ENCODE results near the gene MSI2.

Gene MSI2

DNA sequence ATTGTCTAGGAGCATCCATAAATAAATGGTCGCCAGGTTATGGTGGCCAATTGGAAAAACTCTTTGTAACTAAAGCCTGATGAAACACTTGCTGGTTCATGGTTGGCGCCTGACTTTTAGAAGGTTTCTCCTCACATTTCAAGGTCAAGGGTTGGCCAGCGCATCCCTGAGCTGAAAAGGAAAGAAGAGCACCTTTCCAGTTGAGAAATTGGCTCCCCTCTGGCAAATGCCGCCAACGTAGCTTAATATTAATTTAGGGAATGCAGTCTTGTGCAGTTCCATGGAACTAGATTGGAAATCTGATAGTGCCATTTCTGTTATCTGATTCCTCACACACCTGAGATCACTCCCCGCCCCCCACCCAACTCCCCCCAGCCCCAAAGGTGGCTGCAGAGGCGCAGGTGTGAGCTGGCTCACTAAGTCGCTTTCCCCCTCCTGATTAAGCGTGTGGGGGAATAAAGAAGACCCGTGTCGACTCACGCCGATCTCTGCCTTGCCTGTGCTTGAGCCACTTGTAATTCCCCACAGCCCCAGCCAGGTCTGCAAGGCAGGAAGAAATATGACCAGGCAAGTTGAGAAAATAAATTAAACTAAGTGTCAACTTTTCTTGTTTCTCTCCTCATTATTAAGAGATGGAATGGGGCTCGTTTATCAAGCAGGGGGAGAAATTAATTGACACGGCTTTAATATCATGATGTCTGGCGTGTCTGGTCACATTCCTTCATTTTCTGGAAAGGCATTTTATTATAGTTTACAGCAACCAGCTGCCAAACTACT lies 331.1 kb downstream of the MSI2 start:
- H3K27me3 ChIP-seq (ENCODE audit: control insufficient read depth, insufficient read depth, low read length) = no peaks in the 10 kb centered on the region
- no peaks in the 10 kb centered on the region for H3K36me3 ChIP-seq (ENCODE audit: control insufficient read depth, insufficient read depth, low read length)
- no peaks in the 10 kb centered on the region for H3K4me1 ChIP-seq (ENCODE audit: control insufficient read depth, insufficient read depth, low read length)
- no peak overlapping the region for H3K27ac ChIP-seq (ENCODE audit: low read depth, low read length)
- no peak overlapping the region for H3K4me3 ChIP-seq (ENCODE audit: low read length)
- no peak overlapping the region for H3K9ac ChIP-seq (ENCODE audit: low read length)

DNA sequence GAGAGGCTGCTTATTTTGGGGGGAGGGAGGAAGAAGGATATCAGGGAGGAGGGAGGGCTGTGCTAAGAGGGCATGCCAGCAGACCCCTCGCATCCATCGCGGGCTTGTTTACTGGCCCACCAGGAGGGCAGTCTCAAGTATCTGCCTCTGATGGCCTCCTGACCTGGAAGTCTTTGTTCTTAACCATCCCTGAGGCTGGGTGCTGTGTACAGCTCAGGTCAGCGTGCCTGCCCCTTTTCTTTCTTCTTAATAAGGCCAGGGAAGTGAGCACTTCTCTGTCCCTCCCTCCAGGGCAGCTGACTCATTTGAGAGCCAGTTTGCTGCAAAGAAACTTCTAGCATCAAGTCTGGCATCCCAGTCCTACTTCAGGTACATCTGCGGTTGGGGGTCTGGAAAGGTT lies 331.8 kb downstream of the MSI2 start:
- no peak overlapping the region for H3K27ac ChIP-seq (ENCODE audit: low read depth, low read length)
- H3K27me3 ChIP-seq (ENCODE audit: control insufficient read depth, insufficient read depth, low read length) = no peaks in the 10 kb centered on the region
- no peaks in the 10 kb centered on the region for H3K4me1 ChIP-seq (ENCODE audit: control insufficient read depth, insufficient read depth, low read length)
- no peaks in the 10 kb centered on the region for H3K36me3 ChIP-seq (ENCODE audit: control insufficient read depth, insufficient read depth, low read length)
- no peak overlapping the region for H3K4me3 ChIP-seq (ENCODE audit: low read length)
- H3K9ac ChIP-seq (ENCODE audit: low read length) = no peak overlapping the region

DNA sequence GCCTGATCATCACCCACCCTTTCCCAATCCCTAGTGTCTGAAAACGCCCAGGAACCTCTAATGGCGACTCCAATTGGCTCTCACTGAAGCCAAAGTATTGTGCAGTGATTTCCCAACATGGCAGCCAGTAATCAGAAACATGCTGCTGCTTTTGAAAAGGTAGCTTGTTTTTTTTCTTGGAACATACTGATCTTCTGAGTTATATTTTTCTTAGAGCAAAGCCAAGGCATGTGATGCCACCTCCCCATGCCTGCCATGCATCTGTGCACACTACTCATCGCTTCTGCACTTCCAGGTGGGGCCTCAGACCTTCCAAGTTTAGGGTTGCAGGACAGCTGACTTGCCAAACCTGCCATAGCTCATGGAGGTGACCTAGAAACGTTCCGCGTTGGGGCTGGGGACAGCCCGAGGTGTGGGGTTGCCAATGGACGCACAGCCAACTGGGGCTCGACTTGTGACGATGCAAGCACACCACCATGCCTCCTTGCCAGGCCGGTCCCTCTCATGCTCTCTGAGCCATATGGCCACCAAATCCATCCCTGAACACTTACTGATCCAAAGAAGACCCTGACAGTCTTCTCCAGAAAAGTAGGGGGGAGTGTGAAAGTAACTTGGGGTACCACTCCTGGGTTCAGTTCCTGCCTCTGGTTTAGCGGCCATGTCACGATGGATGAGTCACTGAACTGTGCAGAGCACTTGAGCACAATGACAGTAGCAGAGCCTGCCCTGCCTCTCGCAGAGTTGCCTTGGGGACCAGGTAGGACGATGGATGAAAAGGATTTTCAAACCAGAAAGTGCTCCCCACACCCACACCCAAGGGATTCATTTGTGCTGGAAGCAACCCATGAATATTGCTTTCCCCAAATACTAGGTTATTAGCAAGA lies 333.1 kb downstream of the MSI2 start:
- no peak overlapping the region for H3K9ac ChIP-seq (ENCODE audit: low read length)
- no peak overlapping the region for H3K27ac ChIP-seq (ENCODE audit: low read depth, low read length)
- H3K27me3 ChIP-seq (ENCODE audit: control insufficient read depth, insufficient read depth, low read length) = no peaks in the 10 kb centered on the region
- no peaks in the 10 kb centered on the region for H3K36me3 ChIP-seq (ENCODE audit: control insufficient read depth, insufficient read depth, low read length)
- no peak overlapping the region for H3K4me3 ChIP-seq (ENCODE audit: low read length)
- H3K4me1 ChIP-seq (ENCODE audit: control insufficient read depth, insufficient read depth, low read length) = no peaks in the 10 kb centered on the region

DNA sequence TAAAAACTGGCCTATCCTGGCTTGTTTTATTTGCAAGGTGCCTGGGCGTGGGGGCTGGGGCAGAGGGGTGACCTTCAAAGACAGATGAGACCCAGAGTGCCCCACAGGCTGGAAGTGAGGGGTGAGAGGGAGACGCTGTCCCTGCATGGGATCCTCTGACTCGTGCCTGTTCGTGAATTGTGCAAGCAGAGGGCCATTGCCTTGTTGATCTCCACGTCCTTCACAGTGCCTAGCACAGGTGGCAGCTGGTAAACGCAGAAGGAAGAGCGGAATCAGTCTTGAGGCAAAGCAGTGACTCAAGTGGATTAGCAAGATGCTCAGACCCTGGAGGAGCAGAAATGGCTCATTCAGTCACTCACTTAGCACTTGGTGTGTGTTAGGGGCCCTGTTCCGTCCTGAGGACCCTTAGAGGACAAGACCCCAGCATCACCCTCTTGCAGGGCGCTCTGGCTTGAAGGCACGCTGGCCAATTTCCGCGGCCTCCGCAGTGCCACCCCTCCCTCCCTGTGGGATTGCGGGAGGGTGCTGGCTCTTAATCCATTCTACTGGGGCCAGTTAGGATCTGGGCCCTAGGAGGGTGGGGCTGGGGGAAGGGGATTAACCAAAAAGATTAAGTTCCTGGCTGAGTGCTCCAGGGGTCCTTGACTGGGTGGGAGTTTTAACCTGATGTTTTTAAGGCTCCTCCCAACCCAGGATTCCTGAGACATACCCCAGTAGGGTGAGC lies 337.6 kb downstream of the MSI2 start:
- no peaks in the 10 kb centered on the region for H3K4me1 ChIP-seq (ENCODE audit: control insufficient read depth, insufficient read depth, low read length)
- no peak overlapping the region for H3K9ac ChIP-seq (ENCODE audit: low read length)
- no peaks in the 10 kb centered on the region for H3K27me3 ChIP-seq (ENCODE audit: control insufficient read depth, insufficient read depth, low read length)
- H3K4me3 ChIP-seq (ENCODE audit: low read length) = no peak overlapping the region
- H3K27ac ChIP-seq (ENCODE audit: low read depth, low read length) = no peak overlapping the region
- no peaks in the 10 kb centered on the region for H3K36me3 ChIP-seq (ENCODE audit: control insufficient read depth, insufficient read depth, low read length)

DNA sequence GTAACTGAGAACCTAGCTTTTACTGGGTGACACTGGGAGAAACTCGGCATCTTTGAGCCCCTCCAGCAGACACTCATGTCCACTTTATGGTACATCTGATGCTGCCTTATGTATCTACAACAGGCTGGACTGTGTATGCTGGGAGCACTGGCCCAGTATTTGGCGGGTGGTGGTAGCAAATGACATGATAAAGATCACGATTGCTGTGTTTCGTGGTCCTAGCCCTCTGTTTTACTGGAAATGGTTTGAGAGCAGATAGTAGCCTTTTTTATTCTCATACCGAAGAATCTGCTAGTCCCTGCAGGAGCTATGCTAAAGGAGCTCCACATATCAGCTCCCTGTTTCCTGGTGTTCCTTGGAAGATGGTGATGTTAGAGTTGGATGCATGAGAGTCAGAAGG lies 338.4 kb downstream of the MSI2 start:
- no peak overlapping the region for H3K9ac ChIP-seq (ENCODE audit: low read length)
- H3K4me1 ChIP-seq (ENCODE audit: control insufficient read depth, insufficient read depth, low read length) = no peaks in the 10 kb centered on the region
- no peaks in the 10 kb centered on the region for H3K27me3 ChIP-seq (ENCODE audit: control insufficient read depth, insufficient read depth, low read length)
- H3K36me3 ChIP-seq (ENCODE audit: control insufficient read depth, insufficient read depth, low read length) = no peaks in the 10 kb centered on the region
- no peak overlapping the region for H3K27ac ChIP-seq (ENCODE audit: low read depth, low read length)
- no peak overlapping the region for H3K4me3 ChIP-seq (ENCODE audit: low read length)

DNA sequence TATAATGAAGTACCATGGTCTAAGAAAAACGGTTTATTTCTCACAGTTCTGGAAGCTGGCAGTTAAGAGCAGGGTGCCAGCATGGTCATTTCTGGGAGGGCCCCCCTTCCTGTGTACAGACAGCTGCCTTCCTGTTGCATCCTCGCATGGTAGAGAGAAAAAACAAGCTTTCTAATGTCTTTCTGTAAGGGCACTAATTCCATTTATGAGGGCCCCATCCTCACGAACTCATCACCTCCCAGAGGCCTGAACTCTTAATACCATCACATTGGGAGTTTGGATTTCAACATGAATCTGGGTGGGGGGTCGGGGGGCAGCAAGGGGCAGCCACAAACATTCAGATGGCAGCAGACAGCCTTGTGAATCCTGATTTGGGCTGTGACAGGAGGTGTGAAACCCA lies 339.1 kb downstream of the MSI2 start:
- H3K36me3 ChIP-seq (ENCODE audit: control insufficient read depth, insufficient read depth, low read length) = no peaks in the 10 kb centered on the region
- no peaks in the 10 kb centered on the region for H3K4me1 ChIP-seq (ENCODE audit: control insufficient read depth, insufficient read depth, low read length)
- no peak overlapping the region for H3K27ac ChIP-seq (ENCODE audit: low read depth, low read length)
- H3K9ac ChIP-seq (ENCODE audit: low read length) = no peak overlapping the region
- no peaks in the 10 kb centered on the region for H3K27me3 ChIP-seq (ENCODE audit: control insufficient read depth, insufficient read depth, low read length)
- H3K4me3 ChIP-seq (ENCODE audit: low read length) = no peak overlapping the region

DNA sequence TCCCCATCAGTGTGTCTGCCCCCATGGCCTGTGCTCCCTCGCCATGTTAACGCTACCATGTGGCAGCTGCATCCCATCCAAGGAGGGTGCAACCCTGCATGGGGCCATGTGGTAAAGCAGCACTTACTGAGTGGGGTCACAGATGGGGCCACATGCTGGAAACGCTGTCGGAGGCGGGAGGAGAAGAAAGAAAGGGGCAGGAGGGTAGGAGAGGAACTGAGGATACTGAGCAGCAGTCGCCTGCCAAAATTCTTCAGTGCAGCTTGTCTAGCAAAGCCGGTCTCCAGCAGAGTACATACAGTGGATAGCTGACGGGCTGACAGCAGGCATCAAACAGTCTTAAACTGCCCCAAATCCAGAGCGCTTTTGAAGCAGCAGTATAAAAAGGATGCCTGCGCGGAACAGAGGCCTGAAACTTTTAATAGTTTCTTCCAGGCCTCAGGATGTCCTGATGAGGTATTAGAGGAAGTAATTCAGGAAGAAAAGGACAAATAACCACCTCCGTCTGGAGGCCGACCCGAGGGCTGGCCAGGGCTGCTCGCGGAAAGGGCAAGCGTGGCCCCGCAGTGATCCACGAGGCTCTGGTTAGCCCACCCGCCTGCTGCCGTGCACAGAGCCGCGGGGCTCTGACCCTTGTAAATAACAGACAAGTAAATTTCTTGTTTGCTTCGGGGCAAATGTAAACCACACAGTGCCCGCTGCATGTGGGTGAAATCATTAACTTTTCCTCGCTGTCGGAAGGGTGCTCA lies 339.8 kb downstream of the MSI2 start:
- H3K36me3 ChIP-seq (ENCODE audit: control insufficient read depth, insufficient read depth, low read length) = no peaks in the 10 kb centered on the region
- no peaks in the 10 kb centered on the region for H3K27me3 ChIP-seq (ENCODE audit: control insufficient read depth, insufficient read depth, low read length)
- H3K9ac ChIP-seq (ENCODE audit: low read length) = no peak overlapping the region
- no peak overlapping the region for H3K4me3 ChIP-seq (ENCODE audit: low read length)
- no peak overlapping the region for H3K27ac ChIP-seq (ENCODE audit: low read depth, low read length)
- H3K4me1 ChIP-seq (ENCODE audit: control insufficient read depth, insufficient read depth, low read length) = no peaks in the 10 kb centered on the region

DNA sequence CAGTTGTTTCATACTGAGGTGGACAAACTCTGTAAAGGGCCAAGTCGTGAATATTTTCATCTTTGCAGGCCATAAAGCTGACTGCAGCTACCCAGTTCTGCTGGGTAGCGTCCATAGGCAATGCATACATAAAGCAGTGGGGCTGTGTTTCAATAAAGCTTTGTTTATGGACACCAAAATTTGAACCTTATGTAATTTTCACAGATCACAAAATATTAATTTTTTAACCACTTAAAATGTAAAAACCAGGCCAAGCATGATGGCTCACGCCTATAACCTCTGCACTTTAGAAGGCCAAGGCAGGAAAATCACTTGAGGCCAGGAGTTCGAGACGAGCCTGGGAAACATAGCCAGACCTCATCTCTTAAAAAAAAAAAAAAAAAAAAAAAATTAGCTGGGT lies 340.8 kb downstream of the MSI2 start:
- Histone ChIP-seq H3K36me3 (ENCODE audit: control insufficient read depth, insufficient read depth, low read length) (no peaks in the 10 kb centered on the region), H3K27ac (ENCODE audit: low read depth, low read length) (no peak overlapping the region), H3K4me1 (ENCODE audit: control insufficient read depth, insufficient read depth, low read length) (no peaks in the 10 kb centered on the region), H3K4me3 (ENCODE audit: low read length) (no peak overlapping the region), H3K9ac (ENCODE audit: low read length) (no peak overlapping the region), H3K27me3 (ENCODE audit: control insufficient read depth, insufficient read depth, low read length) (no peaks in the 10 kb centered on the region)

DNA sequence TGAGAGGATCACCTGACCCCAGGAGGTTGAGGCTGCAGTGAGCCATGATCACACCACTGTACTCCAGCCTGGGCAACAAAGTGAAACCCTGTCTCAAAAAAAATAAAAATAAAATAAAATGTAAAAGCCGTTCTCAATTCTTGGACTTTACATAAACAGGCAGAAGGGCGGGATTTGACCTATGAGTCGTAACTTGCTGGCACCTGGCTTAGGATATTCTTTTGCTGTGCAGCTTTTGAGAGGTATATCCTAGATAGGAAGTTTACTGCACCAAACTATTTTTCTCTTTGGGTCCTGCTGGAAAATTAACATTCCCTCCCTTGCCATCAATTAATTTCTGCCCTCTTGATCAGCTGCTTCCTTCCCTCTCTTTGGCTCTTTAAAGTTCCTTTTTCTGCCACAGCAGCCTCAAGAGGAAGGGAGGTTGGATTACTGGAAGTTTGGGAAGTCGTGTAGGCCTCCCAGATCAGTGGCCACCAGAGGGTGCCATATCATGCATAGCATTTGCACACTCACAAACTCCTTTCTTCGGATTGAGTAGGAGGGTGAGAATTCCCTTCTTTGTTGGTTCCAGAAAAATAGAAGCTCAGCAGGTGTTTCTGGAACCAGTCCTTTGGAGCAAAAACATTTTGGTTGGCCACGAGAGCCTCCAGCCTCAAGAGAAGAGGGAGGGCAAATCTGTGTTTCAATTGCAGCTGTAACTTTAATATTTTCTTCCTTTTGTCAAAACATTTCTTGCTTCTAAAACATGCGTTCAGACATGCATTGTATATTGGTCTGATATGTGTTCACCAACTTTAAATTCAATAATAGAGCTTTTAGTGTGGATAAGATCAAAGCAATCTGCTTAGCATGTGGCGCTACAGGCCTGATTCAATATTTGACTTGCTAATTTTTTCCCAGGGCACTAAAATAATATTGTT lies 341.5 kb downstream of the MSI2 start:
- Histone ChIP-seq H3K36me3 (ENCODE audit: control insufficient read depth, insufficient read depth, low read length) (no peaks in the 10 kb centered on the region), H3K4me3 (ENCODE audit: low read length) (no peak overlapping the region), H3K27me3 (ENCODE audit: control insufficient read depth, insufficient read depth, low read length) (no peaks in the 10 kb centered on the region), H3K27ac (ENCODE audit: low read depth, low read length) (no peak overlapping the region), H3K4me1 (ENCODE audit: control insufficient read depth, insufficient read depth, low read length) (no peaks in the 10 kb centered on the region), H3K9ac (ENCODE audit: low read length) (no peak overlapping the region)

DNA sequence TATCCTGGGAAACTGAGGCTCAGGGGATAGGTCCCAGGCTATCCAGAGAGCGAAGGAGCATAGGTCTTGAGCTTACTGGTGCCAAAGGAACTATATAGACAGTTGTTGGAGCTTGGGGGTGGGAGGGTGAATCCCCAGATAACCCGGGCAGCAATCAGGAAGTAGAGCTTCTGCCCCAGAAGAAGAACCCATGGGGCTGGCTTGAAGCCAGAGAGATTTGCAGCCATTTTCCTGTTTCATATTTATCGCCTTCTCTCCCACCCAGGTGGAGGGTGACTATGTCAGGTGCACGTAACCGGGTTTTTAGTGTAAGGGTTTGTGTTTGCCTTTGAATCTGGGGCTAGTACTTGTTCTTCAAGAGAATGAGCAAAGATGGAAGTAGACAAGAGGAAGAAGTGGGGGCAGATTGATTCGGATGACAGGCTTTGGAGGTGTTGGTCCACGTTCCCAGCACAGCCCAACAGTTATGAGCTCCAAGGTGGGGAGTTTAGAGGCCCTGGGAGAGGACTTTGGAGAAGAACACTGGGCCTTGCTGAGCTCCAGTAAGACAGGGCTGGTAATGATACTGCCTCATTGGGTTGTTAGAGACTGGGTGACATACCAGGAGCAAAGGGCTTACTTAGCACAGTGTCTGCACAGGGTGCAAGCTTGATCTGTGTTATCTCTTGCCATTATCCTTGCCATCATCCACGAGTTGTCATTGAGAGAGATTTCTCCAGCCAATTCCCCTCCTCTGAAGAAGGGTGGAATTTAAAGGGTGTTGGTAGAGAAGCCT lies 343.1 kb downstream of the MSI2 start:
- H3K27me3 ChIP-seq (ENCODE audit: control insufficient read depth, insufficient read depth, low read length) = no peaks in the 10 kb centered on the region
- no peak overlapping the region for H3K27ac ChIP-seq (ENCODE audit: low read depth, low read length)
- no peak overlapping the region for H3K9ac ChIP-seq (ENCODE audit: low read length)
- no peaks in the 10 kb centered on the region for H3K36me3 ChIP-seq (ENCODE audit: control insufficient read depth, insufficient read depth, low read length)
- no peaks in the 10 kb centered on the region for H3K4me1 ChIP-seq (ENCODE audit: control insufficient read depth, insufficient read depth, low read length)
- H3K4me3 ChIP-seq (ENCODE audit: low read length) = no peak overlapping the region

DNA sequence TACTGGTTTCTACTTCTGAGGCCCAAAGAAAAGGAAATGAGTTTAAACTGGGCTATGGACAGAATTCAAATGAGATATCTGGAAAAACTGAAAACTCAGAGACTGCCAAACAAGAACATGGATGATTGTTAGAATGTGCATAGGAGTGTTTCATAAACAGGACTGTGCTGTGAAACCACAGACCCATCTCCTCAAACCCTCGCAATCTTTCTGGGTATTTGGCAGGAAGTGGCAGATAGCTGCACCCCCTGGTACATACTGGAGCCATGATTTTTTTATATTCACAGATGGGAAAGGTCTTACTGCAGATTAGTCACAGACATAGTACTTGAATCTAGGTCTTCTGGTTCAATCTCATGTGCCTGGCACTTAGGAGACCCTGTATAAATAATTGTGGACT lies 343.8 kb downstream of the MSI2 start:
- H3K27me3 ChIP-seq (ENCODE audit: control insufficient read depth, insufficient read depth, low read length) = no peaks in the 10 kb centered on the region
- no peak overlapping the region for H3K27ac ChIP-seq (ENCODE audit: low read depth, low read length)
- no peak overlapping the region for H3K4me3 ChIP-seq (ENCODE audit: low read length)
- H3K36me3 ChIP-seq (ENCODE audit: control insufficient read depth, insufficient read depth, low read length) = no peaks in the 10 kb centered on the region
- peaks cover 6% of the 10 kb centered on the region for H3K4me1 ChIP-seq (ENCODE audit: control insufficient read depth, insufficient read depth, low read length)
- H3K9ac ChIP-seq (ENCODE audit: low read length) = no peak overlapping the region
